Placental pericyte (primary cell): Measurements from ENCODE around the gene MYMX. TPM values are rescaled to one million over a fixed set of nuclear protein-coding genes. Genes with fewer than 3 reads are reported as not detected.

Experiments used
- small RNA-seq: library from RNA; depleted of rRNA; stranded (forward); fragments of <200 nt; gene quantifications from one replicate; pipeline ENCODE3, GENCODE V24; 2012; ENCODE audit warnings: low replicate concordance
- total RNA-seq: library from RNA; depleted of rRNA; stranded (reverse); fragments of >200 nt; gene quantifications from 2 replicates; pipeline ENCODE4 v1.2.3, GENCODE V29; 2012

The MYMX gene
- not detected in 2 replicates for total RNA-seq

GRCh38 chr6:44216677-44217331 is at the start of gene MYMX:
TSS of gene MYMX (plus strand) at chr6:44216926. CDS start at chr6:44217472, 546 bp downstream.

GRCh38 chr6:44223319-44224028 is 6.7 kb downstream of the MYMX start, which contains the start of gene SLC29A1:
TSS of gene SLC29A1 (plus strand) at chr6:44223595. CDS start at chr6:44227314, 3,719 bp downstream.

GRCh38 chr6:44246663-44247337 is 30.1 kb downstream of the MYMX start, which contains the start of gene HSP90AB1:
TSS of gene HSP90AB1 (plus strand) at chr6:44247101. CDS start at chr6:44248630, 1,529 bp downstream.

GRCh38 chr6:44257025-44257752 is 40.5 kb downstream of the MYMX start, which contains the start of gene SLC35B2:
TSS of gene SLC35B2 (minus strand) at chr6:44257528. CDS start at chr6:44257410, 118 bp downstream.

DNA sequence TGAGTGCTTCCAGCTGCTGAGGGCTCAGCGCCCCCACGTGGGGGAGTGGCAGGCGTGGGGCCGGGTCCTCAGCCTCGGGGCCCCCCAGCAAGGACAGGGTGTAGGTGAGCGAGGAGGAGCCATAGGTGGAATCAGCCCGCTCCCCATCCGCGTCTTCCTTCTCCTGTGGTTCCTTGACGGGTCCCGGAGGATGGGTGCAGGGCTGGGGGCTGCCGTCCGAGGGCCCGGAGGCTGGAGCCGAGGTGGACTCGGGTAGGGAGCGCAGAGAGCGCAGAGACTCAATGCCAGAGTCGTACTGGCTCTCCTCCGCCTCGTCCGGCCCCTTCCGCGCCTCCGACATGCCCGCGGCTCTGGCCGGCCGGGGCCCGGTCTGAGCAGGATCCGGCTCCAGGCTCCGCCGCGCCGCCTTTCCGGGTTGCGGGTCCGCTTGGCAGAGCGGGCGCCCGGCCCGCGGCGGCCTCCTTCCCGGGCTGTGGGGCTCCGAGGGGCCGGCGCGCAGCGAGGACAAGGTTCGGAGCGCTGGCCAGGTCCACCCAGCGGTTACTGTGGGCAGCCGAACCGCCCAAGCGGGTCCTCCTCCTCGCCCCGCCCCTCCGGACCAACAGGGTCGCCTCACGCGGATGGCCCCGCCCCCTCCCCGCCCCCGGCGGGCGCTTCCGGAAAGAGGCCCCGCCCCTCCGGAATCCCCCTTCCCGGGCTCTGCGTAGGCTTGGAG is 48.4 kb downstream of the MYMX start, which contains the start of gene NFKBIE:
NFKBIE (minus strand) TSS at position 545 of the 715 bp plus-strand sequence; CDS start at position 340, 205 bp downstream.

Small RNA genes lying within 50 kb of the gene (small RNA-seq; reads per million reads assigned to genes)
- gene RN7SL811P, result not detected

Other genes starting within 250 kb of the MYMX start
- gene MRPL14, start 89.5 kb upstream of the MYMX start, total RNA-seq, result 24.3 and 42.5 TPM in 2 replicates
- gene TMEM63B, start 89.4 kb upstream of the MYMX start, total RNA-seq, result 41.7 and 56.2 TPM in 2 replicates
- gene CAPN11, start 58.1 kb upstream of the MYMX start, total RNA-seq, result 0.43 TPM in 1 of 2 replicates, not detected in the other
- 15.8 and 74.6 TPM in 2 replicates for gene SLC29A1, start 6.7 kb downstream of the MYMX start, total RNA-seq
- gene HSP90AB1, start 30.2 kb downstream of the MYMX start, total RNA-seq, result 661 and 1,252 TPM in 2 replicates
- 88.8 and 116 TPM in 2 replicates for gene SLC35B2, start 40.6 kb downstream of the MYMX start, total RNA-seq
- 17.8 and 31.7 TPM in 2 replicates for gene NFKBIE, start 48.6 kb downstream of the MYMX start, total RNA-seq
- not detected in 2 replicates for gene TMEM151B, start 53.5 kb downstream of the MYMX start, total RNA-seq
- 9.8 and 23.0 TPM in 2 replicates for gene AARS2, start 96.4 kb downstream of the MYMX start, total RNA-seq
- gene SPATS1, start 125.7 kb downstream of the MYMX start, total RNA-seq, result 0.14 TPM in 1 of 2 replicates, not detected in the other
- gene CDC5L, start 170.8 kb downstream of the MYMX start, total RNA-seq, result 15.8 and 27.2 TPM in 2 replicates